Esophagus squamous epithelium (tissue), 5 donors: Measurements from ENCODE around the gene PLEKHA1. TPM values are rescaled to one million over a fixed set of nuclear protein-coding genes. Genes with fewer than 3 reads are reported as not detected.
A peak's percentile ranks its signal among the peaks of the same experiment; 100 is the strongest.

Experiments
- DNase-seq: peaks from one replicate; lab custom pipeline; 2025; lab: John Stamatoyannopoulos, UW
- H3K27ac ChIP-seq, 4 donors: fragments of 200-600 bp; sonication (generic); one replicate each; pipeline ENCODE4 v1.5.1; 2016 to 2019; ENCODE audit warnings: mild to moderate bottlenecking in 1 of 4
- H3K27me3 ChIP-seq, 4 donors: fragments of 200-600 bp; sonication (generic); 1 replicate in 3 of 4; 2 replicates in 1 of 4; pipeline versions ENCODE4 v1.5.1 to v1.6.0; 2017 to 2021; ENCODE audit warnings: antibody characterized with exemption in 1 of 4
- H3K36me3 ChIP-seq, 3 donors: fragments of 200-600 bp; sonication (generic); one replicate each; pipeline ENCODE4 v1.5.1; 2016 to 2019
- H3K4me1 ChIP-seq, 3 donors: fragments of 200-600 bp; sonication (generic); one replicate each; pipeline ENCODE4 v1.5.1; 2017 to 2019
- H3K4me3 ChIP-seq, 4 donors: fragments of 200-600 bp; sonication (generic); 1 replicate in 3 of 4; 2 replicates in 1 of 4; pipeline ENCODE4 v1.5.1; 2016 to 2019; ENCODE audit warnings: mild to moderate bottlenecking in 2 of 4, moderate library complexity in 1 of 4
- H3K9me3 ChIP-seq, 3 donors: fragments of 200-600 bp; sonication (generic); one replicate each; pipeline ENCODE4 v1.5.1; 2016 to 2019
- CTCF ChIP-seq, 6 experiments: fragments of 450-650 bp in 4 of 6; fragments of 200-600 bp in 2 of 6; sonication (generic) in 2 of 6; IDR thresholded peaks; one replicate each; pipeline ENCODE4 v1.5.1; 2016 to 2019; ENCODE audit warnings: antibody characterized with exemption in 6 of 6, mild to moderate bottlenecking in 4 of 6, moderate library complexity in 4 of 6
- POLR2A ChIP-seq, 4 donors: fragments of 450-650 bp; IDR thresholded peaks; one replicate each; pipeline ENCODE4 v1.6.1; 2017; ENCODE audit warnings: antibody characterized with exemption in 4 of 4, mild to moderate bottlenecking in 4 of 4, moderate library complexity in 3 of 4
- WGBS, 2 donors: methylation state at CpG; one replicate each; pipeline ENCODE4 v1.1.5; 2018; 5-methylcytosine and 5-hydroxymethylcytosine counted together
- intact Hi-C: fragments of 100-400 bp; cut with DNase I; formaldehyde crosslinking; loops from one replicate; pipeline ENCODE4 v1.15.0; 2022
- total RNA-seq, 4 donors: library from RNA; depleted of rRNA; stranded (reverse); fragments of >200 nt; gene quantifications; one replicate each; pipeline ENCODE4 v1.1.0, GENCODE V29; 2016
- donor health status: DM: yes; HTN: yes; CAD: no.

Gene PLEKHA1
- total RNA-seq, 4 donors from 2014 or later = 23.4 to 56.3 (median 35.9) TPM

GRCh38 chr10:122448600-122448999 lies 74.1 kb downstream of the PLEKHA1 start:
- 76 to 88% methylated on average over 2 to 3 of the region's 3 CpGs for WGBS, 2 donors

GRCh38 chr10:122449153-122449552 lies 74.6 kb downstream of the PLEKHA1 start:
- no peak for DNase-seq
- no peaks in the 10 kb centered on the region for H3K27me3 ChIP-seq
- no peaks in the 10 kb centered on the region for H3K9me3 ChIP-seq
- no peaks in the 10 kb centered on the region for H3K36me3 ChIP-seq
- H3K4me1 ChIP-seq = peaks cover 0 to 22% (median 4%) of the 10 kb centered on the region in 3 donors
- no peak overlapping the region for H3K4me3 ChIP-seq
- no peak overlapping the region for H3K27ac ChIP-seq
- TF ChIP-seq CTCF (IDR thresholded peaks at IDR 0.05) (no peak), POLR2A (IDR thresholded peaks at IDR 0.05) (no peak)
- 79 to 95% methylated on average over 4 of the region's 4 CpGs for WGBS, 2 donors
- intact Hi-C loops = loop anchor here (10.0 kb wide), 1 partner anchor 116 kb away; the partner anchor contains the start of gene DMBT1

More at GRCh38 chr10:122448600-122448999, 74.1 kb downstream of the PLEKHA1 start:
- Histone ChIP-seq H3K4me1 (peaks cover 0 to 22% (median 4%) of the 10 kb centered on the region in 3 donors), H3K4me3 (no peak overlapping the region), H3K27ac (no peak overlapping the region), H3K27me3 (no peaks in the 10 kb centered on the region), H3K36me3 (no peaks in the 10 kb centered on the region), H3K9me3 (no peaks in the 10 kb centered on the region)
- DNase-seq = no peak
- TF ChIP-seq POLR2A (IDR thresholded peaks at IDR 0.05) = no peak
- TF ChIP-seq CTCF (IDR thresholded peaks at IDR 0.05) = no peak
- intact Hi-C loops = loop anchor here (10.0 kb wide), 1 partner anchor 116 kb away; the partner anchor contains the start of gene DMBT1

GRCh38 chr10:122450353-122450990 lies 76.0 kb downstream of the PLEKHA1 start:
- Histone ChIP-seq H3K27me3 (no peaks in the 10 kb centered on the region), H3K27ac (peak overlapping the region in 2 of 4 donors; percentile 9 to 26), H3K4me1 (peaks cover 0 to 22% (median 4%) of the 10 kb centered on the region in 3 donors), H3K36me3 (no peaks in the 10 kb centered on the region), H3K4me3 (no peak overlapping the region), H3K9me3 (no peaks in the 10 kb centered on the region)
- 70 to 80% methylated on average over 13 to 14 of the region's 14 CpGs for WGBS, 2 donors
- TF ChIP-seq CTCF (IDR thresholded peaks at IDR 0.05) (no peak), POLR2A (IDR thresholded peaks at IDR 0.05) (no peak)
- intact Hi-C loops = no loop called here
- DNase-seq = no peak

GRCh38 chr10:122454071-122454470 lies 79.6 kb downstream of the PLEKHA1 start:
- intact Hi-C loops = no loop called here

More at GRCh38 chr10:122454071-122454470, 79.6 kb downstream of the PLEKHA1 start:
- Histone ChIP-seq H3K27ac (no peak overlapping the region), H3K36me3 (no peaks in the 10 kb centered on the region), H3K27me3 (peaks cover 0 to 8% (median 0%) of the 10 kb centered on the region in 4 donors), H3K4me3 (no peak overlapping the region), H3K9me3 (no peaks in the 10 kb centered on the region), H3K4me1 (peaks cover 0 to 7% (median 0%) of the 10 kb centered on the region in 3 donors)
- 80 to 85% methylated on average over 3 of the region's 3 CpGs for WGBS, 2 donors
- no peak for DNase-seq
- no peak for TF ChIP-seq CTCF (IDR thresholded peaks at IDR 0.05)
- no peak for TF ChIP-seq POLR2A (IDR thresholded peaks at IDR 0.05)
